Parathyroid adenoma (tissue), 2 donors: ENCODE data around the gene DLG5.

ENCODE experiments used
- H2AFZ ChIP-seq: fragments of 300-600 bp; sonication (generic); one replicate; pipeline ENCODE4 v1.7.0; 2017; ENCODE audit warnings: antibody characterized with exemption, mild to moderate bottlenecking
- H3K27ac ChIP-seq: fragments of 300-600 bp; sonication (generic); one replicate; pipeline ENCODE4 v1.7.0; 2017
- H3K27me3 ChIP-seq: fragments of 300-600 bp; sonication (generic); one replicate; pipeline ENCODE4 v1.7.0; 2017; ENCODE audit warnings: low read length; ENCODE audit not compliant: control insufficient read depth, insufficient read depth
- H3K36me3 ChIP-seq: fragments of 300-600 bp; sonication (generic); one replicate; pipeline ENCODE4 v1.7.0; 2017; ENCODE audit warnings: low read length; ENCODE audit not compliant: control insufficient read depth, insufficient read depth
- H3K4me1 ChIP-seq: fragments of 300-600 bp; sonication (generic); one replicate; pipeline ENCODE4 v1.7.0; 2017; ENCODE audit warnings: control low read depth
- H3K4me2 ChIP-seq: fragments of 300-600 bp; sonication (generic); one replicate; pipeline ENCODE4 v1.7.0; 2017; ENCODE audit warnings: low read length
- H3K4me3 ChIP-seq: fragments of 300-600 bp; sonication (generic); one replicate; pipeline ENCODE4 v1.7.0; 2017; ENCODE audit warnings: low read depth, low read length
- H3K79me2 ChIP-seq: fragments of 300-600 bp; sonication (generic); one replicate; pipeline ENCODE4 v1.7.0; 2017; ENCODE audit warnings: control low read depth
- H3K9ac ChIP-seq: fragments of 300-600 bp; sonication (generic); one replicate; pipeline ENCODE4 v1.7.0; 2017; ENCODE audit warnings: mild to moderate bottlenecking
- H3K9me3 ChIP-seq: fragments of 300-600 bp; sonication (generic); one replicate; pipeline ENCODE4 v1.7.0; 2017; ENCODE audit warnings: low read length; ENCODE audit not compliant: control insufficient read depth
- CTCF ChIP-seq: fragments of 300-600 bp; sonication (generic); IDR thresholded peaks from one replicate; pipeline ENCODE4 v1.7.0; 2017; ENCODE audit warnings: antibody characterized with exemption, mild to moderate bottlenecking
- donor health status: primary hyperparathyroidism.

Gene DLG5

GRCh38 chr10:77861366-77861765, 65.2 kb downstream of the DLG5 start:
- Histone ChIP-seq H3K36me3 (no peaks in the 10 kb centered on the region), H3K79me2 (peaks cover 43% of the 10 kb centered on the region), H3K9me3 (no peaks in the 10 kb centered on the region), H3K27ac (peak overlapping the region; percentile 13), H3K4me3 (no peak overlapping the region), H3K9ac (no peak overlapping the region), H3K4me1 (peaks cover 53% of the 10 kb centered on the region), H3K27me3 (no peaks in the 10 kb centered on the region), H2AFZ (no peak overlapping the region), H3K4me2 (no peak overlapping the region)
- TF ChIP-seq CTCF = no peak

GRCh38 chr10:77859865-77860282, 66.7 kb downstream of the DLG5 start:
- peaks cover 45% of the 10 kb centered on the region for H3K79me2 ChIP-seq
- no peak overlapping the region for H3K27ac ChIP-seq
- H2AFZ ChIP-seq = no peak overlapping the region
- H3K36me3 ChIP-seq = no peaks in the 10 kb centered on the region
- H3K9ac ChIP-seq = no peak overlapping the region
- peaks cover 54% of the 10 kb centered on the region for H3K4me1 ChIP-seq
- no peak for TF ChIP-seq CTCF
- no peak overlapping the region for H3K4me2 ChIP-seq
- no peaks in the 10 kb centered on the region for H3K27me3 ChIP-seq
- no peak overlapping the region for H3K4me3 ChIP-seq
- H3K9me3 ChIP-seq = no peaks in the 10 kb centered on the region

- no peak for TF ChIP-seq CTCF
- Histone ChIP-seq H3K27ac (peak overlapping the region; percentile 17), H3K36me3 (no peaks in the 10 kb centered on the region), H3K9ac (no peak overlapping the region), H3K4me3 (no peak overlapping the region), H2AFZ (no peak overlapping the region), H3K4me2 (no peak overlapping the region), H3K4me1 (peaks cover 49% of the 10 kb centered on the region), H3K79me2 (peaks cover 41% of the 10 kb centered on the region), H3K9me3 (no peaks in the 10 kb centered on the region), H3K27me3 (no peaks in the 10 kb centered on the region)
Measured at GRCh38 chr10:77859200-77859864, 67.2 kb downstream of the DLG5 start.

GRCh38 chr10:77857272-77857671, 69.3 kb downstream of the DLG5 start:
- H3K27ac ChIP-seq = peak overlapping the region; percentile 71
- H3K4me2 ChIP-seq = peak overlapping the region; percentile 51
- no peak overlapping the region for H3K9ac ChIP-seq
- H3K27me3 ChIP-seq = no peaks in the 10 kb centered on the region
- H3K4me1 ChIP-seq = peaks cover 36% of the 10 kb centered on the region
- H3K9me3 ChIP-seq = no peaks in the 10 kb centered on the region
- no peak overlapping the region for H2AFZ ChIP-seq
- H3K36me3 ChIP-seq = no peaks in the 10 kb centered on the region
- no peak for TF ChIP-seq CTCF
- H3K79me2 ChIP-seq = peaks cover 54% of the 10 kb centered on the region
- H3K4me3 ChIP-seq = peak overlapping the region; percentile 35

- no peak overlapping the region for H3K9ac ChIP-seq
- peak overlapping the region; percentile 51 for H3K4me2 ChIP-seq
- peaks cover 54% of the 10 kb centered on the region for H3K79me2 ChIP-seq
- H3K27me3 ChIP-seq = no peaks in the 10 kb centered on the region
- peak overlapping the region; percentile 35 for H3K4me3 ChIP-seq
- TF ChIP-seq CTCF = no peak
- no peaks in the 10 kb centered on the region for H3K36me3 ChIP-seq
- no peak overlapping the region for H2AFZ ChIP-seq
- peaks cover 36% of the 10 kb centered on the region for H3K4me1 ChIP-seq
- H3K9me3 ChIP-seq = no peaks in the 10 kb centered on the region
- peak overlapping the region; percentile 71 for H3K27ac ChIP-seq
Measured at GRCh38 chr10:77856566-77856965, 70.0 kb downstream of the DLG5 start.
